NCI-H2227 (cell line): ENCODE data around the gene C15orf61.

Experiments
- DNase-seq: peaks from one replicate; lab custom pipeline; 2025; ENCODE audit not compliant: unreplicated experiment; lab: John Stamatoyannopoulos, UW

C15orf61 gene

DNA sequence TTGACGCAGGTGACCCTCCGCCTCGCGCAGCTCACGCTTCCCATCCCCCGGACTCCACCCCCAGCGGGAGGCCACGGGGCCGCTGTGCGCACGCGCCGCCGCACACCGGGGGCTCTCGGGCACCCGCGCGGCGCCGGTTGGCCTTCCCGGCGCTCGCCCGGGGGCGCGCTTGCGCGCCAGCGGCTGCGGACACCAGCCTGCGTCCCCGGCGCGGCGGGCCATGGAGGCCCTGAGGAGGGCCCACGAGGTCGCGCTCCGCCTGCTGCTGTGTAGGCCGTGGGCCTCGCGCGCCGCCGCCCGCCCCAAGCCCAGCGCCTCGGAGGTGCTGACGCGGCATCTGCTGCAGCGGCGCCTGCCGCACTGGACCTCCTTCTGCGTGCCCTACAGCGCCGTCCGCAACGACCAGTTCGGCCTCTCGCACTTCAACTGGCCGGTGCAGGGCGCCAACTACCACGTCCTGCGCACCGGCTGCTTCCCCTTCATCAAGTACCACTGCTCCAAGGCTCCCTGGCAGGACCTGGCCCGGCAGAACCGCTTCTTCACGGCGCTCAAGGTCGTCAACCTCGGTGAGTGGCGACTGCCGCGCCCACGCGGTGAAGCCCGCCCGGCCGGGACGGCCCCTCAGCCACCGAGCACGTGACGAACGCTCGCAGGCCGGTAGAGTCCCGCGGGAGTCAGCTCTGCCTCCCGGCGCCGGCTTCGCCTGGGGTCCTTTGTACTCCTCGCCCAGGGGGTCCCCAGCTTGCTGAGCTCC lies at the start of gene C15orf61:
Gene C15orf61, plus strand, starts transcription at position 103 of the 754 bp plus-strand sequence. Its CDS starts 118 bp downstream, at position 221.
- DNase-seq: peak; percentile 81

DNA sequence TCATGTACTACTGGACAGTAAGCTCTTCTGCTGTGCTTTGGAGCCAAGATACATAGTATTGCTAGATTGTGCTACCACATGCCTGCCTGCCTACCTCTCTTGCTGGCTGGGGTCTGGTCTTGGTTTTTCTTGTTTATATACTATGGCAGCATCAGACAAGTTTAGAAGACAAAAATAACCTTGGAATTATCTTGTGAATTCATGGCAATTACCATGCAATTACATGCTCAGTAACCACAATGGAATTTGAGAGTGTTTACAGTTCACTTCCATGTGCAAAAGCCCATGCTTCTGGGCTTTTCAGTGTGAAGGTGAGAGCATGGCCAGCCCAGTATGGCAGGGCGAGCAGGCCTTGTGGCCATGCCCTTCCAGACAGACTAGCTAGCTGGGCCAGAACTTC lies 48.0 kb upstream of the C15orf61 start:
- DNase-seq: no peak

DNA sequence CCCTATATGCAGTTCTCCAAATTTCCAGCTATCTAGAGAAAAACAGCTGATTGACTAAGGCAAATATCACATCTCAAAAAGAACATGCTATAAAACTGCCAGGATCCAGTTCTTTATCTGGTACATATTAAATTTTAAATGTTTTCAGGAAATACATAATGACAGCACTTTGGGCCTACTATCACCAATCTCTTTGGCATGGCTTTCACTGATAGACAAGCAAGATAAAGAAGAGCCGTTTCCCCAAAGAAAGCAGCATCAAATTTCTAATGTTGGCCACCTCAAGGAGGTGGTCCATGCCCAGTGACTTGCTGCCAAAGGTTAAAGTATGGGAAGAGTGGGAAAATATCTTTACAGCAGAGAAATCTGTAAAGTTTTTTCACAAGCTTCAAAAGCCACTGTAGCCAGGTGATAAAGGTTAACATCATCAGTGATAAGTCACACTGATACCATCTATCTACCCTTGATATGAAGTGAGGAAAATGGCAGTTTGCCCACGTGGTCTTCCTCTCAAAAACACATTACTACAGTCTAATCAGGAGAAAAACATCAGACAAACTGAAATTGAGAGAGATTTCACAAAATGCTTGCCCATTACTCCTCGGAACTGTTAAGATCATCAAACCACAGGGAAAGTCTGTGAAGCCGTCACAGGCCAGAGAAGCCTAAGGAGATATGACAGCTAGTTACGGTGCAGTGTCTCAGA lies 46.4 kb upstream of the C15orf61 start:
- DNase-seq: no peak

DNA sequence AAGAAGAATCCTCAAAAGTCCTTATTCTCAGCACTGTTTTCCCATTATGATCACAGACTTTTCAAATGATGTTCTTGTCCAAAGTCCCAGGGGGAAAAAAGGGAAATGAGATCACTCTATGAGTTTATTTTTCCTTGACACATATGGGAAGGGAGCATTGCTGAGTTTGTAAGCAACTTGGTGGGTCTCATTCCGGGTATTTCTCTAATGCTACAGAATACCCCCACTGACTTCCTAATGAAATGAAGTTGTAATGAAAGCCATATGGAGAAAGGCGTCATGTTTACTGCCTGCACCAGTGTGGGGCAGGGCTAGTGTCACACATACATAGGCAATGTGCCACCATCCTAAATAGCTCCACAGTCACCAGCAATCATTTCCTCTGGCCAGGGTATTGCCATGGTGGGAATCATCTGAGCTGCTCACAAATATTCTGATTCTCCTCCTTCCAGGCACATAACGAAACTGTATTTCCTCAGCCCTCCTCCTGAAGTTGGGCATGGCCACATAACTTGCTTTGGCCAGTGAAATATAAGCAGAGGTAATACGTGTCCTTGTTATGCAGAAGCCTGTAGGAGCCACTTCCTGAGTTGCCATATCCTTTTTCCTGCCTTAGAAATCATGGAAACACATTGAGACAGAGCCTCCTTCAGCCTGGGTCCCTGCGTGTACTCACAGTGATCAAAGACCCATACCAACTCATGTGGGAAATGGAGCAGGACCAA lies 41.0 kb upstream of the C15orf61 start:
- DNase-seq: no peak

DNA sequence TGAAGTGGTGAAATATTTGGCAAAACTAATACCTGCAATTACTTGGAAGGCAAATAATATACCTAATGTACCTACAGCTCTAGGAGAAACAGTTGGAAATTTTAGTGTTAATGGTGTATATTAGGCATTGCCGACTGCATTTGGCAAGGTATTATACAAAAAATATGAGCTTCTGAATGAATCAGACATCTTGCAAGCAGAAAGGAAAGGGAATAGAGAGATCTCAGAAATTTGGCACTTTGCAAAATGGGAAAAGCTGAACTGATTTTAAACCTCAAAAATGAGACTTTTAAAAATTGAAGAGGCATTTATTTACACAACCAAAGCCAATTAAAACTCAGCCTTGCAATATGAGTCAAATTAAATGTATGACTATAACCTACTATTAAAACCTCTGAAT lies 40.2 kb upstream of the C15orf61 start:
- DNase-seq: no peak

DNA sequence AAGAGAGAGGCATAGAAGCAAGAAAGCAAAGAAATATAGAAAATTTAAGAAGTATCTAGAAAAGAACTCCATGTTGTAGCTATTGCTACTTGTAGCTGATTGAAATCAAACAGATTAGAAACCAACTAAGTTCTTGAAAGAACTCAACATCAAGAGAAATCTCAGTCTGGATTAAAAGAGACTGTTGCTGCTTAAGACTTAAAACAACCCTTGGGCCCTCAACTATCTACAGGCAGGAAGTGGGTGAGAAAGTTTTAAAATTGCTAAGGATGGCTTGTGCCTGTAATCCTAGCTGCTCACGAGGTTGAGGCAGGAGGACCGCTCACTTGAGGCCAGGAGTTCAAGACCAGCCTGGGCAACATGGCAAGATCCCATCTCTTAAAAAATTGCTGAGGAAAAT lies 39.3 kb upstream of the C15orf61 start:
- DNase-seq: no peak

DNA sequence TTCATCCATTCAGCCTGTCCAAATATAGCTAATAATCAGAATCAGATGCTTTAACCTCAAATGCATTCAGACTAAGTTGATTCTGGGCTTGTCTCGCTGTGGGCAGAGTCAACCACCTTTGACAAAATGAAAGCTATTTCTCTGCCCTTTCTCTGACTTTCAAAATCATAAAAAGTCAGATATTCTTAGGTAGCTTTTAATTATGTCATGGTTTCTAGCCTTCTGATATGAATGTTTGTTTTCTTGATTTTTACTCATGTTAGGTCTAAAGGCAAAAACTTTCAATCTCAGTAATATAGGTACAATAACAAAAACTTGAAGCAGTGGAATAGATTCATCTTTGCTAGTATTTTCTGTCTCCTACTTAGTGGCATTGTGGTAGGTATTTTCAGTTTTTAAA lies 25.3 kb upstream of the C15orf61 start:
- no peak for DNase-seq

DNA sequence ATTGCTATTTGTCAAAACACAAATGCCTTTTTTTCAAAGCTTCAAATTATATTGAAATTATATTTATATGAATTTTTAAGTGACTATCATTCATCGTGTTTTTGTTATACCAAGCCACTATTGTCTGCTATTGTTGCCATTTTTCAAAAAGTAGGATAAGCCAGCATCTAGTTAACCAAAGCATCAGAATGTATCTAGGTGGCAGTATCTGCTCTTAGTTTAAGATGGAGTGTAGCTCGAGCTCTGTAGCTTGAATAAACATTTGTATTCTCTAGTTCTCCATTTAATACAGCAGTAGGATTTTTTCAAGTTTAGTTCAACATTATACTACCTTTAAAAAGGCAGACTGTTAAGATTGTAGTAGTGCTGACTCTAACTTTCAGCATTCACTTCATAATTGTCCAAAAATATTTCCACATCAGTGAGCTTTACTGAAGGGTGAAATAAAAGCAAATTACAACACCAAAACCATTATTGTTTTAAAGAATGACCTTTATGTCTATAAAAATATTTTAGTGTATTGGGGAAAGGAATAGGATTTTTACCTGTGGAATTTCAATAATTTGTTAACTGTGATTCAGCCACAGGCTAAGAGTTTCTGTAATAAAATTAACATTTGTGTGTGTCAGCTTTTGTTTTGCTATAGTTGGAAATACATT lies 19.6 kb upstream of the C15orf61 start:
- DNase-seq: no peak

DNA sequence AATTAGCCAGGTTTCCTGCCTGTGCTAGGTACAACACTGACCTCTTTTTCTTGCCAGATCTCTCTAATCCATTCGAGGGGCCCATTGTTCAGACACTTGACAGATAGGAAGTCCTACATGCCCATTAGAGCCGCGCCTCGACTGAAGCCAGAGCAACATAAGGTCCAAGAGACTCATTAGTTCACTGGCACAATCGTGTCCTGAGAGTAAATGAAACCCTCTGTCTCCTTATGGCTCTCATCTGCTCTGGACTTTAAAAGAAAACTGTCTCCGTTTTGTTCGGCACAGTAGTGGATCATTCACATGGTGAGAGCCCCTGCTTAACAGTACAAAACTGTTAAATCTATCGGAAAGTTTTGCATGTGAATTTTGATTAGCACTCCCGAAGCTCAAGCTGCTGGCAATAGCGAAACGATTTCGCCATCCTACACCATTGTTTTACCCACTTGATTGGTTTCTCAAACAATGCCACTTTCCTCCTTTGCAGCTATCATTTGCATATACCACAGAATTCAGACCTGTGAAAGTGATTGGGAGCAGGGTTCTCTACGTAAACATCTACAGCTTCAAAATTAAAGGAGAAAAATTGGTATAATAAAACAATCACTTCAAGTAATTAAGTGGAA lies 19.0 kb upstream of the C15orf61 start:
- DNase-seq: peak; percentile 1

DNA sequence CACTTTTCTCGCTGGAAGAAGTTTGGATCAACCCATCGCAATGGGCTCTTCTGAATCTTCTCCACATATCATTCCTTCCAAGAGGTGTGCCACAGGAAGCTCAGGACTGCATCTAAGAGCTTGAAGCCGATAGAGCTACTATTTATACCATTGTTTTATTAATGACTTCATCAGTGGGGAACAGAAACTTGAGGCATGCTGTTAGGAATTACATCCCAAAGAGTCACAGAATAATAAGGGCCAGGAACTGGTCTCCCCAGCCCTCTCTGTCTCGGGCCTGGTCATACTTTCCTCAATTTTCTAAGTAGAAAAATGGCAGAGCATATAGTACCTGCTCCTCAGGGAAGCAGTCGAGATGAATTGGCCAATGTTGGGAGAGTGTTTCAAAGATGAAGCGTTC lies 16.9 kb upstream of the C15orf61 start:
- DNase-seq: no peak

DNA sequence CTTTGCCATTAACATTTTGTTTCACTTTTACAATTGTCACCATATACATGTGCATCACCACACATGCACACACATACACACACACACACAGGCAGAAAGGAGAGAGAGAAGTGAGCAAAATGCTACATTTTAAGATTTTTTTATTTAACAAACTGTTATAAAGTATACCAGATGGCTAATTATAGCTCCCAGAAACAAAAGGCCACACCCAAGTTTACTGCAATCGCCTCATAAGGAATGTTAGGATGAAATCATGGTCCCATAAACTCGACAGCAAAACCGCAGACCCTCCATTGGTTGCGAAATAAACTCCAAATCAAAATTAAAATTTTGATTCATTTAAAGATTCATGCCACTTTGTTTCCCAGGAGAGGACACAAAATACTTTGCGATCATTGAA lies 16.1 kb upstream of the C15orf61 start:
- no peak for DNase-seq

DNA sequence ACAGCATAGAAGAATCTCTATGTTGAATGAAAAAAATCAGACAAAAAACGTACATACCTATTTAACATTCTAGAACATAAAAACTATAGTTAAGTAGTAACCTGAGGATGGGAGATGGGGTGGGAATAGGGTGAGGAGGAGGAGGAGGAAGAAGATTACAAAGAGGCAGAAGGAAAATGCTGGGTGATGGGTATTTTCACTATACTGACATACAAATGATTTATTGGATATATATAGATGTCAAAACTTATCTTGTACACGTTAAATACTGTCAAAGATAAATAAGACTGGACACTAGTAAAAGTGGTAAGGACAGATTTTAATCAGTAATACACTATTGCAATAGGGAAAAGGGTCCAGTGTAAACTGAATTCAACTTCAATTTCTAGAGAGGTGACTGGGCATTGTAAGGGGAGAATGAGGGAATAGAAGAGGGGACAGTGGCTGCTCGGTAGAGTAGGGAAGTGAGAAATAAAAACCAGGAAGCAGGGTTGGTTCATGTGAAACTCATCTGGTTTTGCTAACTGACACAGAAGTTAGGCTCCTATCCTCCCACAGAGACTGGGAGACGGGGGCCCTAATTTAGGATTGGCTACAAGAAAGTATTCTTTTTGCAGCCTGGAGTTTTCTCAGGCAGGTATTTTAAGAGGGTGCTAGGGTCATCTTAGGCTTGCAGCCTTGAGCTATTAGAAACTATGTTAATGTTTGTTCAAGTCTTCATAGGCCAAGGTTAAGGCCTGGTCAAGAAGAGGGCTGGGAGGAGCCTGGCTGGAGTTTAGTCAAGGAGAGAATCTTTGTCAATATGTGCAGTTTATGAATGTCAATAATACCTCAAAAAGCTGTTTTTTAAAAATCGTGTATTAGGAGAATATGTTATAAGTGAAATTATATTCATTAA lies 15.0 kb upstream of the C15orf61 start:
- no peak for DNase-seq

DNA sequence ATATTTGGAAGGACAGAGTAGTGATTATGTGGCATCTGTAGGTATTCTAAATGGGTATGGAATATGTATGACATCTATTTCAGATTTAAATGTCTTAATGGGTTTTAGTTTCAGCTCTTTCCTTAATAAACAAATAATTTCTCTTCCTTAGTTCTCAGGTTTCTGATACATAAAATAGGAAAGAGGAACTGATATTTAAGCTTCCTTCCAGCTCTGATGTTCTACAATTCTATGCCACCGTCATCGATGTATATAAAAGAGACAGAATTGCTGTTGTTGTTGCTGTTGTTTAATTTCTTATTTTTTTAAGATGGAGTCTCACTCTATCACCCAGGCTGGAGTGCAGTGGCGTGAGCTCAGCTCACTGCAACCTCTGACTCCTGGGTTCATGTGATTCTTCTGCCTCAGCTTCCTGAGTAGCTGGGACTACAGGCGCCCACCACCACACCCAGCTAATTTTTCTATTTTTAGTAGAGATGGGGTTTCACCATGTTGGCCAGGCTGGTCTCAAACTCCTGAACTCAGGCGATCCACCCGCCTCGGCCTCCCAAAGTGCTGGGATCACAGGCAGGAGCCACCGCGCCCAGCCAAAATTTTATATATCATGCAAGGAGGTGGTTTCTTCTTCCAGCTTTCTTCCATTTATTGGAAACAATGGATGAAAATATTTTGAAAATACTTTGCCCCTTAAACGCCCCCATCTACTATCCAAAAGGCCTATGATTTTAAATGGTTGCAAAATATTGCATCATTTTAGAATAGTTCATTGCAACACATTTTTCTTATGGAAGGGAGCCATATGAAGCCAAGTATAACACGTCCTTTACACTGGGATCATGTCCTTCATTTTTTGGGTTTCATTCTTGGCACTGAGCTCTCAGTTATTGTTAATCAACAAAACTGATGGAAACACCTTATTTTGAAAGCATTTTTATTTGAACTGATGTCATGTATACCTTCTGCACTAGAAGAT lies 13.9 kb upstream of the C15orf61 start:
- no peak for DNase-seq

DNA sequence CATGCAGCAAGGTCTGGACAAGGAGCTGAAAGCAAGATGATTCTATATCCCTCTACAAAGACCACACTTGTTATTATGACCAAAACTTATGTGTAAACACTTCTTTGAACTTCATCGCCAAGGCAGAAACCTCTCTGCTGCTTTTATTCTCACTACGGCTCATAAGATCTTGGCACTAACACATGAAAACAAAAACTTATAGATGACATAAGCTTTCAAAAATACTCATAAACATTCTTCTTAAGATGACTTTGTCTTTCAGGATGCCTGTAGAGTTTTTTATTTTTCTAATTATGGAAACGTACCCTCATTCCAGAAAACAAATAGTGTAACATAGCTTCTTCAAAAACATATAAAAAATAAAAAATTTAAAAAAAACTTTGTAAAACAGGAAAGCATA lies 12.5 kb upstream of the C15orf61 start:
- no peak for DNase-seq

DNA sequence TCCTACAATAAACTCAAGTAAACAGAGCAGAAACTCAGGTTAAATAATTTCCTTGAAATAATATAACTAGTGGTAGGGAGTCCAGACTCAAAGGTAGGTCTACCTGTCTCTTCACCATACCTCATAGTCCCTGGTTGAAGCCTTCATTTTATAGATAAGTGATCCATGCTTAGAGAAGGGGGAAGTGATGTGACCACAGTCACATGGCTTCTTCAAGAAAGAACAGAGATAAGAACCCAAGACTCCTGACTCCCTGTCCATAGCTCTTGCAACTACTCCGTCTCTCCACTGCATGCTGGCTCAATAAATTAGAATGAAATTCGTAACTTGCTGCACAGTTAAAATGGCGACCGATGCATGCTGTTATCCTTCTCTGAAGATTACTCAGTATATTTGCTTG lies 11.0 kb upstream of the C15orf61 start:
- DNase-seq: no peak

DNA sequence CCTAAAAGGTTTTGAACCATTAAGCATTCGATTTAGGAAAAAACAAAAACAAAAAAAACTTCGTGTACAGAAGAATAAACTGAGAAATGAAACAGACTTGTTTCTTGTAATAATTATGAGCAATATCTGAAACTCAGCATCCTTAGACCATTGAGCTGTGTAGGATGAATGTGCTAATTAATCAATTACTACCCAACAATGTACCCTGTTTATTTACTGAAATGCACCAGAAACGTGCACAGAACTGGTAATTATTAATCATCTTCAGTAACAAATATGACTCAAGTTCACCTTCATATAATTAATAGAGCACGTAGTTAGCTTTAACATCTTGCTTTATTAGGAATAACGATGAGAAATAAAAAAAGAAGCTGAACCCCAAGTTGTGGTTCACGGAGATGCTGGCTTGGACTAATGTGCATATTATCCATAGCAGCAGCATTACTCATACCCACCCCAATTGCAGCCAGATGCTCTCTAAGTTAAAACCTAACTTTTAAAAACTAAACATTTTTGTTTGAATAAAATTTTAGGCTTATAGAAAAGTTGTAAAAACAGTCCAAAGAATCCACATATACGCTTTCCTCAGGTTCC lies 10.2 kb upstream of the C15orf61 start:
- DNase-seq: no peak

DNA sequence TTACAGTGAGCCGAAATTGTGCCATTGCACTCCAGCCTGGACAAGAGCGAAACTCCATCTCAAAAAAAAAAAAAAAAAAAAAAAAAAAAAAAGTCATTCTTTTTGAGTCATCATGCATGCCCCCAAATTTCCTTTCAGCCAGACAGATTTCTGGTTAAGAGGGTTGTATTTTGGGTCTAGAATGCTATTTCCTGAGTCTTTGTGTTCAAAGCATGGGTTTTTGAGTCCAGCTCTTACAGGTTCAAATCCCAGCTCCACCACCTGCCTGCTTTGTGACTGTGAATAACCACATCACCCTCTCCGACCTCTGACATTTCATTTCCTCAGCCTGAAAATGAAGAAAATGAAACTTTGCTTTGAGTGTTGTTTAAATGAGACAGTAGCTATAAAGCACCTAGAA lies 9.3 kb upstream of the C15orf61 start:
- no peak for DNase-seq

DNA sequence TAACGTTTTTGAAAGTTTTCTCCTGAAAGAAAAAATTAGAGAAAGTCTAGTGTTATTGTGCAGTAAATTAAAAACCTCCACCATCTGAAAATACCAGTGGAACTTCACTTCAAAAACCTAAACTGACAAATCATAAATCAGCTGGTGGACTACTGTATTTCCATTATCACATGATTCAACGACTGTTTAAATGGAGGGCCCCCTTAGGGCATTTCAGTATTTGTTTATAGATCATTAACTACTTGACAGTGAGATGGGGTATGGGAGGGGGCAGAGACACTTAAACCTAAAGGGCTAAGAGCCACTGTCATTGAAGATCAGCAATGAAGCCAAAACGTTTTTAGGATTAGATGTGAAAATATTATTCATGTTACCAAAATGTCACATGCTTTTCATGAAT lies 8.8 kb upstream of the C15orf61 start:
- DNase-seq: no peak
